Ramos (cell line): ENCODE measurements around the gene INTS15.
"Not testable (repeated sequence)": the region's sequence is repeated elsewhere in the genome, so short reads cannot be mapped to it uniquely, and the experiment has no call there.

ENCODE experiments used
- in situ Hi-C: fragments of 300-500 bp; cut with MboI; formaldehyde crosslinking; loops from one replicate; pipeline ENCODE4 v1.14.3; 2022; ENCODE audit warnings: low sequenced_read_pairs; ENCODE audit not compliant: unreplicated experiment

The INTS15 gene

DNA sequence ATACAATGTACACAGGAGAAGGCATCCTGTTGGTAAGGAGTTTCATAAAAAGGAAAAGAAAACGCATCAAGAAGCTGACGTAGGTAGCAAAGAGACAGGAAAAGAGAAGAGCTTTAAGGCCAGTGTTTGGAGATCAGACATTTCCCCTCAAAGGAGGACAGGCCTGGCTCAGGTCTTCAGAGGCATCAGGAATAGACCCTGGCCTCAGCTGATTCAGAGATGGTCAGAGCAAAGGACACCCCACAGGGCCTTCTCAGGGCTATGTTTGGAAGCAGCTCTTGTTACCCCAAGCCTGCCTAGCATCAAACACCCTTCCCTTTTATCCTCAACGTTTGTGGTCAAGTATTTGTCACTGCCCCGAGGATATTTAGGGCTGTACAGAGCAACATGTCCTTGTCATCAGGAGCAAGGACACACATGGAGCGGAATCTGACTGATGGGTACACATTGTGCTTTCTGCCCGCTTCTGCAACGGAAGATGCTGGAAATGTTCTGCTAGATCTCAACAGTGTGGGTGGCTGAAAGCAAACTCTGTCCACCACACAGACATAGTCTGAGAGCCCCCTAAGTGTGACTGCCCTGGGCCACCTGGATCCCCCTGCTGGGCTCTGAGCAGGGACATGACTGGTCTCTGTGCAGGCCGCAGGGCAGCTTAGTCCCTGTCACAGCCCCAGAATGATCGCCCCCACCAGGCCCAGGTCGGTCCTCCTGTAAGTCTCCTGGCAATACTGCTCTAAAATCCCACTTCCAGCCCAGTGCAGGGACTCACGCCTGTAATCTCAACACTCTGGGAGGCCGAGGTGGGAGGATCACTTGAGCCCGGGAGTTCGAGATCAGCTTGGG is 13.6 kb upstream of the INTS15 start:
- in situ Hi-C loops, result no loop called here

DNA sequence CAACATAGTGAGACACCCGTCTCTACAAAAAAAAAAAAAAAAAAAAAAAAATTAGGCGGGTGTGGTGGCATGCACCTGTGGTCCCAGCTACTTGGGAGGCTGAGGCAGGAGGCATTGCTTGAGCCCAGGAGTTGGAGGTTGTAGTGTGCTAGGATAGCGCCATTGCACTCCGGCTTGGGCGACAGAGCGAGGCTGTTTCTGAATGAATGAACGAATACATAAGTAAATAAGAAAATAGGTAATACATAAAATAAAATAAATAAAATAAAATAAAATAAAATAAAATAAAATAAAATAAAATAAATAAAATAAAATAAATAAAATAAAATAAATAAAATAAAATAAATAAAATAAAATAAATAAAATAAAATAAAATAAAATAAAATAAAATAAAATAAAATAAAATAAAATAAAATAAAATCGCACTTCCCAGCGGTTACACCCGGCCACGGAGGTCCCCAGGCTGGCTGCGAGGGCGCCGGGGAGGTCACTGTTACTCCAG is 12.9 kb upstream of the INTS15 start:
- in situ Hi-C loops, result not testable (repeated sequence)

DNA sequence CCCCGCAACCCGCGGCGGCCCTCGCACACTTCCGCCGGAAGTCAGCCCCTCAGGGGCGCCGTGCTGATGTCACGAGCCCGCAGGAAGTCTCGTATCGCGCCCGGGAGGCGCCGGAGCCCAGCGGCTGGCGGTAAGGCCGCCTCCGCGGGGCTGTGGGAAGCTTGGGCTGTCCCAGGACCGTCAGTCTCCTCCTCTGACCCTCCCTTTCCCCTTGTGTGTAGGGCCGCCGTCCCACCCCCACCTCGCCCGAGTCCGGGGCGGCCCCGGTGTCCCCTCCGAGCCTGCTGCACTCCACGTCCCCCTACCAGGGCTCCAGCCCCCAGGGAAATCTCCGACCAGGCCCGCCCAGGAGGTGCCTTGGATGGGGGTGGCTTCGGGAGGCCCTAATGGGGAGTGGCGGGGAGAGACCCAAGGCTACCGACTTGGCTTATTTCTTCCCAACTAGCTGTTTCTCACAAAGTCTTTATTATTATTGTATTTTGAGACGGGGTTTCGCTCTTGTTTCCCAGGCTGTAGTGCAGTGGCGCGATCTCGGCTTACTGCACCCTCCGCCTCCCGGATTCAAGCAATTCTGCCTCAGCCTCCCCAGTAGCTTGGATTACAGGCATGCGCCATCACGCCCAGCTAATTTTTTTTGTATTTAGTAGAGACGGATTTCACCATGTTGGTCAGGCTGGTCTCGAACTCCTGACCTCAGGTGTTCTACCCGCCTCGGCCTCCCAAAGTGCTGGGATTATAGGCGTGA is 12.3 kb upstream of the INTS15 start, which contains the start of gene ZDHHC4:
Gene ZDHHC4, plus strand, starts transcription at position 86 of the 745 bp plus-strand sequence. CDS start 3,108 bp downstream, outside the sequence.
- in situ Hi-C loops, result no loop called here

DNA sequence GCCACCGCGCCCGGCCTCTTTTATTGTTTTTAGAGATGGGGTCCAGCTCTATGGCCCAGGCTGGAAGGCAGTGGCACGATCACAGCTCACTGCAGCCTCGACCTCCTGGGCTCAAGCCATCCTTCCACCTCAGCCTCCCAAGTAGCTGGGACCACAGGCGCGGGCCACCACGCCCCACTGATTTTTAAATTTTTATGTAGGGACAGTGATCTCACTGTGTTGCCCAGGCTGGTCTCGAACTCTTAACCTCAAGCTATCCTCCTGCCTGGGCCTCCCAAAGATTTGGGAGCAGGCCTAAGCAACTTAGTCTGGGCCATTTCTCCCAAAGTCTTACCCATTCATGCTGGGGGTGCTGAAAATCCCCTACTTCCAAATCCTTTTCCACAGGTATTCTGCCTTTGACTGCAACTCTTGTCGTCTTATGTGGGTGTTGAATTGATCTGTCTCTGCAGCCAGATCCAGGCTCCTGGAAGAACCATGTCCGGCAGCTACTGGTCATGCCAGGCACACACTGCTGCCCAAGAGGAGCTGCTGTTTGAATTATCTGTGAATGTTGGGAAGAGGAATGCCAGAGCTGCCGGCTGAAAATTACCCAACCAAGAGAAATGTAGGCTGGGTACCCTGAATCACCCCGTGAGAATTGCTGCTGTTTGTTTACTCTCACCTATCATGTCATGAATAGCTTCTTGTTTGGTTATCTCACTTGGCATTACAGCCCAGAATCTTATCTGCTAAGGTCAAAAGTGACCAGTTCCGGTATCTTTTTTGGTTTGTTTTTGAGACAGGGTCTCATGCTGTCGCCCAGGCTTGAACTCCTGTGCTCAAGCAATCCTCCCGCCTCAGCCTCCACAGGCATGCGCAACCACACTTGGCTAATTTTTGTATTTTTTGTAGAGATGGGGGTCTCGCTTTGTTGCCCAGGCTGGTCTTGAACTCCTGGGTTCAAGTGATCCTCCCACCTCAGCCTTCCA is 11.4 kb upstream of the INTS15 start:
- in situ Hi-C loops, result no loop called here

DNA sequence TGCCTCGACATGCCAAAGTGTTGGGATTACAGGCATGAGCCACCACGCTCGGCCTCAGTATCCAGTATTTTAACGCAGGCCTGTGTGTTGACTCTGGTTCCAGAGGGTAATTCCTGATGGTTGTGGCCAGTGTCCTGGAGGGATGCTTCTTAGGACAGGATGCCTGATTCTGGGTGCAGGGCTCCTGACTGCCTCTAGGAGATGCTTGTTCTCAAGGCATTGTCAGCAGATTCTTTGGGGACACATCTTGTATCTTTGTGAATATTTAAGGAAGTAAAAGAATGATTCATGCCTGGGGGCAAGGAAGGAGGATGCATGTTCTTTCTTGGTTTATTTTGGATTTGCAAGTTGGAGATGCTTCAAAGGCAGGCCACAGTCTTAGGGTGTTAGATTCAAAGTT is 10.4 kb upstream of the INTS15 start:
- in situ Hi-C loops, result no loop called here

DNA sequence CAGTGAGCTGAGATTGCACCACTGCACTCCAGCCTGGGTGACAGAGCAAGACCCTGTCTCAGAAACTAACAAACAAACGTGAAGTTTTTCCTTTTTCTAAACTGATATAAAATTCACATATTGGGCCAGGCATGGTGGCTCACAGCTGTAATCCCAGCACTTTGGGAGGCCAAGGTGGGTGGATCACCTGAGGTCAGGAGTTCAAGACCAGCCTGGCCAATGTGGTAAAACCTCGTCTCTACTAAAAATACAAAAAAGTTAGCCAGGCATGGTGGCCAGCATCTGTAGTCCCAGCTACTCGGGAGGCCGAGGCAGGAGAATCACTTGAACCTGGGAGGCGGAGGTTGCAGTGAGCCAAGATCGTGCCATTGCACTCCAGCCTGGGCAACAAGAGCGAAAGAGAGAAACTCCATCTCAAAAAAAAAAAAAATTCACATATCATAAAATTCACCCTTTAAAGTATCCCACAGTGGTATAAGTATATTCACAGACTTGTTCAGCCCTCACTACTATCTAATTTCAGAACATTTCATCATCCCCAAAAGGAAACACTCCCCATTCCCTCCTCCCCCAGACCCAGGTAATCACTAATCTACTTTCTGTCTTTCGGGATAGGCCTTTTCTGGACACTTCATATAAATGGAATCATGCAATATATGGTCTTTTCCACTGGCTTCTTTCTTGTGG is 3.9 kb upstream of the INTS15 start:
- in situ Hi-C loops, result not testable (repeated sequence)

DNA sequence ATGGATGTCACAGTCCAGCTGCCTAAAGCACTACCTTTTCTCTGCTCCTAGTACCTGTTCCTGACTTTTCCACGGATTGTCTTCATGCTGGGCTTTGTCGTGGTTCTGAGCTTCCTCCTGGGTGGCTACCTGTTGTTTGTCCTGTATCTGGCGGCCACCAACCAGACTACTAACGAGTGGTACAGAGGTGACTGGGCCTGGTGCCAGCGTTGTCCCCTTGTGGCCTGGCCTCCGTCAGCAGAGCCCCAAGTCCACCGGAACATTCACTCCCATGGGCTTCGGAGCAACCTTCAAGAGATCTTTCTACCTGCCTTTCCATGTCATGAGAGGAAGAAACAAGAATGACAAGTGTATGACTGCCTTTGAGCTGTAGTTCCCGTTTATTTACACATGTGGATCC is 1.3 kb upstream of the INTS15 start:
- in situ Hi-C loops, result no loop called here

DNA sequence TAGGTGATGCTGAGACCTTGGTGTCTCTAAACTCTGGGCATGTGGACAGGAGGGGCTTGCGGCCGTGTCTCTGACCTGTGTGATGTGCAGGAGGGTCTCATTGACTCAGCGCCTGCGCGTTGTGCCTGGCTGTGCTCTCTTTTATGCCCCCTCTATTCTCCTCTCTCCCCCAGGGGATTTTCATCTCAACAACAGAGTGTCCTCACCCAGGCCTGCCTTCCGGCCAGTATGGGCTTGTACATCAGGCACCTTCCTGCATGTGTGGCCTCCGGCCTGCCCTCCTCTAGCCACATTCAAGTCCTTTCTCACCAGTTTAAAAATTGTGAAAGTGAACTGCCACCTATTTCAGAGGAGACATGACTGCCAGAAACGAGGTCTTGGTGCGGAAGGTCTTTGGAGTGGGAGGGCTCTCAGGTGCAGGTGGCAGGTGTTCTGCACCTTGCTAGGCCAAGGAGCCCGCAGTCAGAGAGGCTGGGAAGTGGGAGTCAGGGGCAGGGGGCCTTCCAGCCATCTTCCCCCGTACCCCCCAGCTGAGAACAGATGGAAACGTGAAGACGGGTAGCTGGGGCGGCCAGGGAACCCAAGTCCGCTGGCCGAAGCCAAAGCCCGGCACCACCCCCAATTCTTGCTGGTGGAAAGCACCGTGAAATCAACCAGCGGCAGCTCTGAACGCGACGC is 531 bp upstream of the INTS15 start:
- in situ Hi-C loops, result no loop called here

DNA sequence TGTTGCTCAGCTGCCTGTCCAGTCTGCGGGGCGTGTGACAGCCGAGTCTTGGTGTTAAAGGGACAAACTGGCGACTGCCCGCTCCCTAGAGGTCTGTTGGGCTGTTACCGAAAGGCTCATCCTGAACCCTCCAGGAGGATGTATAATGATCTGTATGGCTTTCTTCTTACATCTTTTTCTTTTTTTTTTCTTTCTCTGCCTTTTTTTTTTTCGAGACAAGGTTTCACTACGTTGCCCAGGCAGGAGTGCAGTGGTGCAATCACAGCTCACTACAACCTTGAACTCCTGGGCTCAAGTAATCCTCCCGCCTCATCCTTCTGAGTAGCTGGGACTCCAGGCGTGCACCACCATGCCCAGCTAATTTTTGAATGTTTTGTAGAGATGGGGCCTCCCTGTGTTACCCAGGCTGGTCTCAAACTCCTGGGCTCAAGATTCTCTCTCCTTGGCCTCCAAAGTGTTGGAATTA is 857 bp downstream of the INTS15 start:
- in situ Hi-C loops, result no loop called here

DNA sequence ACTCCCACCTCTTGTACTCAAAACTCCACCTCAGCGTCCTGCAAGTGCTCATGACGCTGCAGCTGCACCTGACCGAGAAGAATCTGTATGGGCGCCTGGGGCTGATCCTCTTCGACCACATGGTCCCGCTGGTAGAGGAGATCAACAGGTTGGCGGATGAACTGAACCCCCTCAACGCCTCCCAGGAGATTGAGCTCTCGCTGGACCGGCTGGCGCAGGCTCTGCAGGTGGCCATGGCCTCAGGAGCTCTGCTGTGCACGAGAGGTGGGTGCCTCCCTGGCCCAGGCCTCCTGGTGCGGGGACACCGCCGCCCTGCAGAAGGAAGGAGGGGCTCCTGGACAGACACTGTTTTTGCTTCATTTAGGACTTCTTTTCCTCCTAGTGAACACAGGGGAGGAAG is 10.3 kb downstream of the INTS15 start:
- in situ Hi-C loops, result no loop called here

DNA sequence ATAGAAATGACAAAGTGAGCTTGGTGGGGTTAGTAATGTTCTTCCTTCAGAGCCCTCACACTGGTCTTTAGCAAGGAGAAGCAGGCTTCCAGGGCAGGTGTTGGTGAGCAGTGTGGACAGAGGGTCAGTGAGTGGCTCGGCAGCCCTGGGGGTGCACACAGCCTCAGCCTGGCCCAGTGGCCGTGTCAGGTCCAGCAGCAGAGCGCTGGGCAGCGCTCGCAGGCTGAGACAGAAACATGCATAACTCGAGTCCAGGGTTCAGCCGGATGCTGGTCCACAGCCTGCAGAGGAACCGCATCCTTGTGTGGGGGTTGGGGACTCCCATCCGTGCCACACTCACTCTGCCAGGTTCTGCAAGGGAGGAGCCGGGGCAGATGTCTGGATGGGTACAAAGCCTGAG is 14.6 kb downstream of the INTS15 start:
- in situ Hi-C loops, result no loop called here

DNA sequence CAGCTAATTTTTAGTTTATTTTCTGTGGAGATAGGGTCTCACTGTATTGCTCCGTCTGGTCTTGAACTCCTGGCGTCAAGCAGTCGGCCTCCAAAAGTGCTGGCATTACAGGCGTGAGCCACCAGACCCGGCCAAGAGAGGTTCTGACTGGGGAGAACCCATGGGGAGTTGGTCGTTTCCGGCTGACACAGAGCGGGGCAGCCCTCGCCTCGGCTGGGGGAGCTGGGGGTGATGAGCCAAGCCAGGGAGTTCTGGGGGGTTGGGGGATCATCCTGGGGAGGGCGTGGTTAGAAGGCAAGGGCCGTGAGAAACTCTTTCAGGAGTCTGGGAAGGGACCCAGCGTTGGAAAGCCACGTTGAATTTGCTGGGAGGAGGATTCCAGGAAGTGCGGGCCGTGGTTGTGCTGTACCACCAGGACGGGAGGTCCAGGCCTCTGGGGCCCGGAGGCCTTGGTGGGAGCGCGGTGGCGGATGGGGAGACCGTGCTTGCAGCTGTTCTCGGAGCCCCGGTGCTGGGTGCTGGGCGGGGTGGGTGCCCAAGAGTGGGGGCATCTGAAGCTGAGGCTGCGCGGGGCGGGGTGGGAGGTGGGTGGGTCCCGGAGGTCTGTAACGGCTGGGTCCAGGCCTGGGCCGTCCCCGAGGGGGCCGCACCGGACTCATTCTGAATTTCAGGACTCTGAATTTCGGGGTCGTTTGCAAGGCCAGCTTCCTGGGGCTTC is 17.2 kb downstream of the INTS15 start:
- in situ Hi-C loops, result loop anchor here (5.0 kb wide), 1 partner anchor 85 kb away; no protein-coding TSS in a partner anchor

DNA sequence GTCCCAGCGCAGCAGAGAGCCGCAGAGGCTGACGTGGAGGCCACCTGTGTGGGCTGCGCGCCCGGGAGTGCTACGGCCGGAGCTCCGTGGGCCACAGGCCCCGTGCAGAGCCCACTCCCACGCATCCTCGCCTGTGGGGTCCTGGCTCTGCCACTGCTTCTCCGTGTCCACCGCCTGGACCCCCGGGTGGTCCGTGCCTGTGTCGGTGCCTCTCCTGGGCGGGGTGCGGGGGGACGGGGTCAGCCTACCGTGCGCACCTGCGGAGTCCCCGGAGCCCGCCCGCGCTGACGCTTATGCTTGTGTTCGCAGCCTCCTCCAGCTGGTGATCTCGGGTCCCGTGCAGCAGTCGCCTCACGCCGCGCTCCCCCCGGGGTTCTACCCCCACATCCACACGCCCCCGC is 17.8 kb downstream of the INTS15 start:
- in situ Hi-C loops, result loop anchor here (5.0 kb wide), 1 partner anchor 85 kb away; no protein-coding TSS in a partner anchor

DNA sequence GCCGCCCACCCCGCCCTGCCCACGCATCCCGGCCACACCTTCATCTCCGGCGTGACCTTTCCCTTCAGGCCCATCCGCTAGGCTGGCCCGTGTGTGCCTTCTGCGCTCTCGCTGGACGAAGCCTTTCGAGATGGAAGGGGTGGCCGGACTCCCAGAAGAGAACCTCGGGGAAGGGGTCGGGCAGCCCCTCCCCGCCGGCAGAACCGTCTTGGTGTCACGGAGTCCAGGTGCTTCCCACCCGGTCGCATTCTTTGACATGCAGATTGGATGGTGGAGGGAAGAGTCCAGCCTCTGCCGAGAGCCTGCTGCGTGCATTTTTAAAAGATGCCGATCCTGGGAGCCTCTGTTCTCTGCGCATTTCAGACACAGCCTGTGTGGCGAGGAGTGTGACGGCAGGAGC is 18.3 kb downstream of the INTS15 start:
- in situ Hi-C loops, result loop anchor here (5.0 kb wide), 1 partner anchor 86 kb away; no protein-coding TSS in a partner anchor

DNA sequence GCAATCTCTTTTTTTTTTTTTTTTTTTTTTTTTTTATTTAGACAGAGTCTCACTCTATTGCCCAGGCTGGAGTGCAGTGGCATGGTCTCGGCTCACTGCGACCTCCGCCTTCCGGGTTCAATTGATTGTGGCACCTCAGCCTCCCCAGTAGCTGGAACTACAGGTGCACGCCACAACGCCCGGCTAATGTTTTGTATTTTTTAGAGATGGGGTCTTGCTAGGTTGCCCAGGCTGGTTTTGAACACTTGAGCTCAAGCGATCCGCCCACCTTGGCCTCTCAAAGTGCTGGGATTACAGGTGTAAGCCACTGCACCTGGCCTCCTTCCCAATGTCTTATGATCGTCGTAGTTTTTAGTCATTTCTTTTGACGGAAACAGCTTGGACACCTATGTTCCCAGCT is 19.0 kb downstream of the INTS15 start:
- in situ Hi-C loops, result loop anchor here (5.0 kb wide), 1 partner anchor 86 kb away; no protein-coding TSS in a partner anchor

DNA sequence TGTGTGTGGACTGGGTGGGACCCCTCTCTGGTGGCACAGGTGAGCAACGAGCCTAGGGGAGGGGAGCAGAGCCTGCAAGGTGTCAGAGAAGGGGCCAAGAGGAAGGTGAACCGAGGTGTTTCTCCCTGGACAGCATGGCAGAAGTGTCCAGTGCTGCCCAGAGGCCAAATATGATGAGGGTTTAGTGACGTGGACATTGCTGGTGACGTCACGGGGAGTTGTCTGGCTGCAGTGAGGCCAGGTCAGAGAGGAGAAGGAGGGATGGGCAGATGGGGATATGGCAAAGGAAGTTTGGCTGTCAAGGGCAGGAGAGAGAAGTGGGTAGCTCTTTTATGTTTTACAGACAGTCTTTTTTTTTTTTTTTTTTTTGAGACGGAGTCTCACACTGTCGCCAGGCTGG is 23.0 kb downstream of the INTS15 start:
- in situ Hi-C loops, result no loop called here

DNA sequence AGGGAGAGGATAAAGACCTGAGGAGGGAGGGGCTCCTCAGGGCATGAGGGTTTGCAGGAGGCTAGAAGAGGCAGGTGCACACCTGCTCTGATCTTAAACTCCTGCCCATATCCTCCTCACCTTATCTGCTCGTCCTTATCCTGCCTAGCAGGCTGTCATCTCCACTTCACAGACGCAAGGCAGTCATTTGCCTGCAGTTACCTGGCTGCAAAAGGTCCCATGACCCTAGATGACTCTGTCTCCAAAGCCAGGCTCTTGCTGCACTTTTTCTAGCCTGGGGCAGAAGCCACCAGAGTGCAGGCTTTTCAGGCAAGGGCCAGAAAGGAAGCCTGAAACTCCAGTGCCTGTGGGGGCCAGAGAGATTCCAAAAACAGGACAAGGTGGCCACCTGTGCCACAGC is 23.9 kb downstream of the INTS15 start:
- in situ Hi-C loops, result no loop called here
